ENCODE data around the gene INSYN2B.

The INSYN2B gene

GRCh38 chr5:169980418-169981053 is at the start of gene INSYN2B:
Gene INSYN2B, minus strand, starts transcription at chr5:169980495. Its CDS starts 96,597 bp downstream, at chr5:169883898.
- DNase-seq = peak; percentile 10

GRCh38 chr5:170028124-170028523 is 47.8 kb upstream of the INSYN2B start:
- DNase-seq = no peak

- DNase-seq = no peak
Observed at GRCh38 chr5:170025853-170026252, 45.6 kb upstream of the INSYN2B start.

- DNase-seq = no peak
Observed at GRCh38 chr5:170021506-170021905, 41.2 kb upstream of the INSYN2B start.

GRCh38 chr5:170020423-170020822 is 40.1 kb upstream of the INSYN2B start:
- DNase-seq = no peak

GRCh38 chr5:170012622-170013021 is 32.3 kb upstream of the INSYN2B start:
- DNase-seq = no peak

- no peak for DNase-seq
Observed at GRCh38 chr5:170011751-170012150, 31.5 kb upstream of the INSYN2B start.

- no peak for DNase-seq
Observed at GRCh38 chr5:170010595-170010994, 30.3 kb upstream of the INSYN2B start.

- no peak for DNase-seq
Observed at GRCh38 chr5:170008376-170008775, 28.1 kb upstream of the INSYN2B start.

GRCh38 chr5:170006021-170006420 is 25.7 kb upstream of the INSYN2B start:
- no peak for DNase-seq

- DNase-seq = no peak
Observed at GRCh38 chr5:170000155-170000554, 19.9 kb upstream of the INSYN2B start.

- no peak for DNase-seq
Observed at GRCh38 chr5:169999621-170000020, 19.3 kb upstream of the INSYN2B start.

- no peak for DNase-seq
Observed at GRCh38 chr5:169997798-169998197, 17.5 kb upstream of the INSYN2B start.

- no peak for DNase-seq
Observed at GRCh38 chr5:169993485-169993790, 13.1 kb upstream of the INSYN2B start.

- DNase-seq = no peak
Observed at GRCh38 chr5:169992789-169993484, 12.6 kb upstream of the INSYN2B start.

- no peak for DNase-seq
Observed at GRCh38 chr5:169991115-169991869, 11.0 kb upstream of the INSYN2B start.

GRCh38 chr5:169989365-169989764 is 9.1 kb upstream of the INSYN2B start:
- no peak for DNase-seq

- DNase-seq = no peak
Observed at GRCh38 chr5:169988947-169989346, 8.7 kb upstream of the INSYN2B start.

- no peak for DNase-seq
Observed at GRCh38 chr5:169988206-169988605, 7.9 kb upstream of the INSYN2B start.

GRCh38 chr5:169979871-169980270 is 424 bp downstream of the INSYN2B start:
- DNase-seq = no peak

- DNase-seq = no peak
Observed at GRCh38 chr5:169978714-169979113, 1.6 kb downstream of the INSYN2B start.

- DNase-seq = no peak
Observed at GRCh38 chr5:169974121-169974770, 6.0 kb downstream of the INSYN2B start.

- DNase-seq = no peak
Observed at GRCh38 chr5:169973056-169973455, 7.2 kb downstream of the INSYN2B start.

GRCh38 chr5:169971780-169972179 is 8.5 kb downstream of the INSYN2B start:
- no peak for DNase-seq

All from stimulated activated CD4-positive, alpha-beta T cell treated with anti-CD3 and anti-CD28 coated beads, Interleukin-4, amount 100 ng/mL, for 1 hour (primary cell).